ENCODE results near the gene APOBEC3G. TPM values are rescaled to one million over a fixed set of nuclear protein-coding genes. Genes with fewer than 3 reads are reported as not detected.
A peak's percentile ranks its signal among the peaks of the same experiment; 100 is the strongest.
"Not testable (repeated sequence)": the region's sequence is repeated elsewhere in the genome, so short reads cannot be mapped to it uniquely, and the experiment has no call there.

Gene APOBEC3G
- polyA plus RNA-seq, 4 donors = 1.3 to 8.0 (median 5.9) TPM

GRCh38 chr22:39055658-39056057 is 21.4 kb upstream of the APOBEC3G start:
- Histone ChIP-seq H3K9me3 (ENCODE audit: control insufficient read depth in 2 of 2, insufficient read depth in 1 of 2, low read depth in 1 of 2, low read length in 1 of 2) (peaks cover 0 to 8% of the 10 kb centered on the region in 2 donors), H3K4me3 (ENCODE audit: low read depth in 1 of 3, low read length in 3 of 3) (no peak overlapping the region), H3K4me1 (ENCODE audit: control insufficient read depth in 3 of 3, insufficient read depth in 2 of 3, low read depth in 1 of 3, low read length in 2 of 3) (no peaks in the 10 kb centered on the region), H3K36me3 (ENCODE audit: control insufficient read depth in 3 of 3, insufficient read depth in 2 of 3, low read depth in 1 of 3, low read length in 3 of 3) (no peaks in the 10 kb centered on the region), H3K27me3 (ENCODE audit: control insufficient read depth in 3 of 3, insufficient read depth in 3 of 3, low read length in 3 of 3) (no peaks in the 10 kb centered on the region), H3K27ac (ENCODE audit: low read depth in 1 of 3, low read length in 2 of 3) (no peak overlapping the region)
- 93% methylated on average over 11 of the region's 11 CpGs for WGBS, 3 donors
- DNase-seq (no peak), FAIRE-seq (no peak)

GRCh38 chr22:39061290-39061689 is 15.8 kb upstream of the APOBEC3G start:
- not testable (repeated sequence) for H3K4me3 ChIP-seq (ENCODE audit: low read depth in 1 of 3, low read length in 3 of 3); H3K27ac ChIP-seq (ENCODE audit: low read depth in 1 of 3, low read length in 2 of 3); DNase-seq; H3K9me3 ChIP-seq (ENCODE audit: control insufficient read depth in 2 of 2, insufficient read depth in 1 of 2, low read depth in 1 of 2, low read length in 1 of 2); H3K36me3 ChIP-seq (ENCODE audit: control insufficient read depth in 3 of 3, insufficient read depth in 2 of 3, low read depth in 1 of 3, low read length in 3 of 3); H3K4me1 ChIP-seq (ENCODE audit: control insufficient read depth in 3 of 3, insufficient read depth in 2 of 3, low read depth in 1 of 3, low read length in 2 of 3); H3K27me3 ChIP-seq (ENCODE audit: control insufficient read depth in 3 of 3, insufficient read depth in 3 of 3, low read length in 3 of 3); FAIRE-seq
- WGBS, 3 donors = 62 to 73% (median 65%) methylated on average over 6 of the region's 6 CpGs

- not testable (repeated sequence) for DNase-seq; H3K4me3 ChIP-seq (ENCODE audit: low read depth in 1 of 3, low read length in 3 of 3); H3K36me3 ChIP-seq (ENCODE audit: control insufficient read depth in 3 of 3, insufficient read depth in 2 of 3, low read depth in 1 of 3, low read length in 3 of 3); FAIRE-seq; H3K27ac ChIP-seq (ENCODE audit: low read depth in 1 of 3, low read length in 2 of 3); H3K4me1 ChIP-seq (ENCODE audit: control insufficient read depth in 3 of 3, insufficient read depth in 2 of 3, low read depth in 1 of 3, low read length in 2 of 3); H3K9me3 ChIP-seq (ENCODE audit: control insufficient read depth in 2 of 2, insufficient read depth in 1 of 2, low read depth in 1 of 2, low read length in 1 of 2); H3K27me3 ChIP-seq (ENCODE audit: control insufficient read depth in 3 of 3, insufficient read depth in 3 of 3, low read length in 3 of 3)
- WGBS, 3 donors = 84 to 89% (median 86%) methylated on average over 10 of the region's 10 CpGs
Observed at GRCh38 chr22:39061951-39062350, 15.1 kb upstream of the APOBEC3G start.

GRCh38 chr22:39063904-39064303 is 13.2 kb upstream of the APOBEC3G start:
- not testable (repeated sequence) for H3K27ac ChIP-seq (ENCODE audit: low read depth in 1 of 3, low read length in 2 of 3); H3K4me3 ChIP-seq (ENCODE audit: low read depth in 1 of 3, low read length in 3 of 3); H3K27me3 ChIP-seq (ENCODE audit: control insufficient read depth in 3 of 3, insufficient read depth in 3 of 3, low read length in 3 of 3); DNase-seq; H3K36me3 ChIP-seq (ENCODE audit: control insufficient read depth in 3 of 3, insufficient read depth in 2 of 3, low read depth in 1 of 3, low read length in 3 of 3); H3K4me1 ChIP-seq (ENCODE audit: control insufficient read depth in 3 of 3, insufficient read depth in 2 of 3, low read depth in 1 of 3, low read length in 2 of 3); FAIRE-seq; H3K9me3 ChIP-seq (ENCODE audit: control insufficient read depth in 2 of 2, insufficient read depth in 1 of 2, low read depth in 1 of 2, low read length in 1 of 2)
- WGBS, 3 donors = 80 to 96% (median 94%) methylated on average over 8 of the region's 8 CpGs

GRCh38 chr22:39066442-39067276 is 10.4 kb upstream of the APOBEC3G start:
- H3K4me3 ChIP-seq (ENCODE audit: low read depth in 1 of 3, low read length in 3 of 3); H3K27me3 ChIP-seq (ENCODE audit: control insufficient read depth in 3 of 3, insufficient read depth in 3 of 3, low read length in 3 of 3); DNase-seq; FAIRE-seq; H3K9me3 ChIP-seq (ENCODE audit: control insufficient read depth in 2 of 2, insufficient read depth in 1 of 2, low read depth in 1 of 2, low read length in 1 of 2); H3K36me3 ChIP-seq (ENCODE audit: control insufficient read depth in 3 of 3, insufficient read depth in 2 of 3, low read depth in 1 of 3, low read length in 3 of 3); H3K4me1 ChIP-seq (ENCODE audit: control insufficient read depth in 3 of 3, insufficient read depth in 2 of 3, low read depth in 1 of 3, low read length in 2 of 3); H3K27ac ChIP-seq (ENCODE audit: low read depth in 1 of 3, low read length in 2 of 3): not testable (repeated sequence)
- WGBS, 3 donors = 81 to 87% (median 83%) methylated on average over 9 of the region's 9 CpGs

- Histone ChIP-seq H3K9me3 (ENCODE audit: control insufficient read depth in 2 of 2, insufficient read depth in 1 of 2, low read depth in 1 of 2, low read length in 1 of 2) (no peaks in the 10 kb centered on the region), H3K27me3 (ENCODE audit: control insufficient read depth in 3 of 3, insufficient read depth in 3 of 3, low read length in 3 of 3) (no peaks in the 10 kb centered on the region), H3K4me3 (ENCODE audit: low read depth in 1 of 3, low read length in 3 of 3) (no peak overlapping the region), H3K4me1 (ENCODE audit: control insufficient read depth in 3 of 3, insufficient read depth in 2 of 3, low read depth in 1 of 3, low read length in 2 of 3) (no peaks in the 10 kb centered on the region), H3K27ac (ENCODE audit: low read depth in 1 of 3, low read length in 2 of 3) (peak overlapping the region in 1 of 3 donors; percentile 39), H3K36me3 (ENCODE audit: control insufficient read depth in 3 of 3, insufficient read depth in 2 of 3, low read depth in 1 of 3, low read length in 3 of 3) (no peaks in the 10 kb centered on the region)
- 60 to 77% (median 72%) methylated on average over 12 to 13 of the region's 13 CpGs for WGBS, 3 donors
- no peak for DNase-seq
- FAIRE-seq = no peak
Observed at GRCh38 chr22:39068033-39068785, 8.9 kb upstream of the APOBEC3G start.

GRCh38 chr22:39070186-39070585 is 6.9 kb upstream of the APOBEC3G start:
- Histone ChIP-seq H3K4me1 (ENCODE audit: control insufficient read depth in 3 of 3, insufficient read depth in 2 of 3, low read depth in 1 of 3, low read length in 2 of 3) (no peaks in the 10 kb centered on the region), H3K27me3 (ENCODE audit: control insufficient read depth in 3 of 3, insufficient read depth in 3 of 3, low read length in 3 of 3) (no peaks in the 10 kb centered on the region), H3K4me3 (ENCODE audit: low read depth in 1 of 3, low read length in 3 of 3) (no peak overlapping the region), H3K27ac (ENCODE audit: low read depth in 1 of 3, low read length in 2 of 3) (no peak overlapping the region), H3K9me3 (ENCODE audit: control insufficient read depth in 2 of 2, insufficient read depth in 1 of 2, low read depth in 1 of 2, low read length in 1 of 2) (no peaks in the 10 kb centered on the region), H3K36me3 (ENCODE audit: control insufficient read depth in 3 of 3, insufficient read depth in 2 of 3, low read depth in 1 of 3, low read length in 3 of 3) (no peaks in the 10 kb centered on the region)
- no peak for DNase-seq
- WGBS, 3 donors = 80 to 90% (median 88%) methylated on average over 7 of the region's 7 CpGs
- no peak for FAIRE-seq

GRCh38 chr22:39072581-39072981 is 4.5 kb upstream of the APOBEC3G start:
- not testable (repeated sequence) for H3K36me3 ChIP-seq (ENCODE audit: control insufficient read depth in 3 of 3, insufficient read depth in 2 of 3, low read depth in 1 of 3, low read length in 3 of 3); H3K4me3 ChIP-seq (ENCODE audit: low read depth in 1 of 3, low read length in 3 of 3); H3K9me3 ChIP-seq (ENCODE audit: control insufficient read depth in 2 of 2, insufficient read depth in 1 of 2, low read depth in 1 of 2, low read length in 1 of 2); FAIRE-seq; H3K4me1 ChIP-seq (ENCODE audit: control insufficient read depth in 3 of 3, insufficient read depth in 2 of 3, low read depth in 1 of 3, low read length in 2 of 3); DNase-seq; H3K27me3 ChIP-seq (ENCODE audit: control insufficient read depth in 3 of 3, insufficient read depth in 3 of 3, low read length in 3 of 3)
- peak overlapping the region in 1 of 3 donors; percentile 72 for H3K27ac ChIP-seq (ENCODE audit: low read depth in 1 of 3, low read length in 2 of 3)
- 68 to 81% (median 71%) methylated on average over 6 to 7 of the region's 7 CpGs for whole genome bisulfite sequencing, 3 donors
